SK-N-SH treated with all-trans-retinoic acid at 6 μM for 48 hours (cell line): ENCODE data around the gene RNF166.

Experiments
- ATAC-seq: fragments of 200-7000 bp; cut with Tn5 transposase; 3 replicates; pipeline ENCODE4 v1.9.1; 2020; ENCODE audit warnings: mild to moderate bottlenecking, moderate library complexity
- ARNTL ChIP-seq: fragments of 450-650 bp; formaldehyde crosslinking; IDR thresholded peaks from 2 replicates; pipeline ENCODE4 v1.5.0; 2020; ENCODE audit warnings: low read depth, mild to moderate bottlenecking, moderate library complexity, borderline replicate concordance
- BACH2 ChIP-seq: fragments of 250-450 bp; sonication (Bioruptor Pico); IDR thresholded peaks from 2 replicates; pipeline ENCODE4 v1.9.0; 2021; ENCODE audit warnings: mild to moderate bottlenecking, borderline replicate concordance
- CSDC2 ChIP-seq: fragments of 250-450 bp; sonication (Bioruptor Pico); IDR thresholded peaks from 2 replicates; pipeline ENCODE4 v1.5.0; 2020; ENCODE audit warnings: mild to moderate bottlenecking, moderate library complexity
- ESRRG ChIP-seq: fragments of 250-450 bp; sonication (Bioruptor Pico); IDR thresholded peaks from 2 replicates; pipeline ENCODE4 v1.6.1; 2021; ENCODE audit warnings: mild to moderate bottlenecking
- ISL1 ChIP-seq: fragments of 250-450 bp; sonication (Bioruptor Pico); IDR thresholded peaks from 2 replicates; pipeline ENCODE4 v2.1.2; 2022; ENCODE audit warnings: mild to moderate bottlenecking, moderate library complexity
- OSR1 ChIP-seq: fragments of 250-450 bp; sonication (Bioruptor Pico); IDR thresholded peaks from 2 replicates; pipeline ENCODE4 v1.8.0; 2022; ENCODE audit warnings: moderate library complexity, mild to moderate bottlenecking, inconsistent platforms
- PATZ1 ChIP-seq: fragments of 250-450 bp; sonication (Bioruptor Pico); IDR thresholded peaks from 2 replicates; pipeline ENCODE4 v1.8.0; 2020; ENCODE audit warnings: mild to moderate bottlenecking, moderate library complexity, borderline replicate concordance
- POU6F1 ChIP-seq: fragments of 250-450 bp; sonication (Bioruptor Pico); IDR thresholded peaks from 2 replicates; pipeline ENCODE4 v1.8.0; 2021; ENCODE audit warnings: low read depth, mild to moderate bottlenecking, moderate library complexity, borderline replicate concordance
- PPARA ChIP-seq: fragments of 250-450 bp; sonication (Bioruptor Pico); IDR thresholded peaks from 2 replicates; pipeline ENCODE4 v1.5.0; 2020; ENCODE audit warnings: mild to moderate bottlenecking, borderline replicate concordance
- RARB ChIP-seq: fragments of 250-450 bp; sonication (Bioruptor Pico); IDR thresholded peaks from 2 replicates; pipeline ENCODE4 v1.8.0; 2021; ENCODE audit warnings: mild to moderate bottlenecking, moderate library complexity
- SNAI2 ChIP-seq: fragments of 250-450 bp; sonication (Bioruptor Pico); IDR thresholded peaks from 2 replicates; pipeline ENCODE4 v1.5.0; 2020; ENCODE audit warnings: mild to moderate bottlenecking, moderate library complexity
- TCF4 ChIP-seq: fragments of 250-450 bp; sonication (Bioruptor Pico); IDR thresholded peaks from 2 replicates; pipeline ENCODE4 v1.8.0; 2021; ENCODE audit warnings: mild to moderate bottlenecking, moderate library complexity, borderline replicate concordance
- TOX ChIP-seq: fragments of 250-450 bp; sonication (Bioruptor Pico); IDR thresholded peaks from 2 replicates; pipeline ENCODE4 v1.8.0; 2021; ENCODE audit warnings: mild to moderate bottlenecking, moderate library complexity, borderline replicate concordance
- ZC3H10 ChIP-seq: fragments of 250-450 bp; sonication (Bioruptor Pico); IDR thresholded peaks from 2 replicates; pipeline ENCODE4 v1.5.1; 2021; ENCODE audit warnings: mild to moderate bottlenecking, moderate library complexity
- ZFP3 ChIP-seq: fragments of 250-450 bp; sonication (Bioruptor Pico); IDR thresholded peaks from 2 replicates; pipeline ENCODE4 v1.5.0; 2020; ENCODE audit warnings: mild to moderate bottlenecking, moderate library complexity
- ZFP30 ChIP-seq: fragments of 450-650 bp; formaldehyde crosslinking; IDR thresholded peaks from 2 replicates; pipeline ENCODE4 v1.5.0; 2022; ENCODE audit warnings: mild to moderate bottlenecking, moderate library complexity
- ZNF70 ChIP-seq: fragments of 450-650 bp; formaldehyde crosslinking; IDR thresholded peaks from 2 replicates; pipeline ENCODE4 v1.5.0; 2020; ENCODE audit warnings: mild to moderate bottlenecking, moderate library complexity
- ZNF8 ChIP-seq: fragments of 450-650 bp; formaldehyde crosslinking; IDR thresholded peaks from 2 replicates; pipeline ENCODE4 v1.5.0; 2020; ENCODE audit warnings: mild to moderate bottlenecking, moderate library complexity
- TF ChIP-seq, protein P1 (sequence below): fragments of 250-450 bp; sonication (Bioruptor Pico); IDR thresholded peaks from 2 replicates; pipeline ENCODE4 v1.5.1; 2021; ENCODE audit warnings: mild to moderate bottlenecking, moderate library complexity
- TF ChIP-seq, protein P2 (sequence below): fragments of 250-450 bp; sonication (Bioruptor Pico); IDR thresholded peaks from 2 replicates; pipeline ENCODE4 v1.5.0; 2020; ENCODE audit warnings: mild to moderate bottlenecking, moderate library complexity
- TF ChIP-seq, protein P3 (sequence below): fragments of 250-450 bp; sonication (Bioruptor Pico); IDR thresholded peaks from 2 replicates; pipeline ENCODE4 v1.5.1; 2020; ENCODE audit warnings: low read depth, mild to moderate bottlenecking, moderate library complexity

RNF166 gene

DNA sequence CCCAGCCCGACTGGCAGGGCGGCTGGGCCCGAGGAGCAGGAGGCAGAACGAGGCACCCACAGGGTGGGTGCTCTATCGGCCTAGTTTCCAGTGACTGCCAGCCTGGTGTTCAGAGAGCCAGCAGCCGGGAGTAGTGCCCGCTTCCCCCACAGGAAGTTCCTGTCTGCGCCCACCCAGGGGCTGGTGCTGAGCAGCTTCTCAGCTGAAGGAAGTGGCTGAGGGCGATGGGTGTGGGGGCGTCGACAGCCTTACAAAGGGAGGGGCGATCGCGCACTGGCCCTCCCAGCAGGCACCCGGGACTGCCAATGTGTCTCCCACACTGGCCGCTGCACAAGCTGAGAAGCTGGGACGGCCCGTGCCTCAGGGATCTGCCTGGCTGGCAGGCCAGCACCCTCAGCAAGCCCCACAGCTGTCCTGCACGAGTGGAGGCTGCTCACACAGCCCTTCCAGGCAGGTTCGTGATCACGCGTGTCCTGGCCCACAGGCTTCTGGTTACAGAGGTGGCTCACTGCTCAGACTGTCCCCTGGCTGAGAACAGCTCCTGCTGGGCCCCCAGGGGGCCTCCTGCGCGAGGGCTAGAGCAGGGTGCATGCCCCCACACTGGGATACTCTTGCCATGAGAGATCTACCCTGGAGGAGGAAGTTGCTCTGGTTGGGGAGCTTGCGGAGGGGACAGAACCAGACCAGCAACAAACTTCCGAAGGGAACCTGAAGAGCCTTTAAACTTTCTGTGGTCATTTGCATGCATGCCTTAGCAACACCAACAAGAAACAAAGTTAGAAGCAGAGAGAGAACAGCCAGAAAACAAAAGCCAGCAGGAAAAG, 2.5 kb downstream of the RNF166 start:
- no peak for ATAC-seq
- TF ChIP-seq PPARA (CRISPR knock-in tag) = no peak
- no peak for TF ChIP-seq ZFP30 (CRISPR knock-in tag)
- TF ChIP-seq TCF4 (CRISPR knock-in tag) = no peak
- no peak for TF ChIP-seq ESRRG (CRISPR knock-in tag)
- no peak for TF ChIP-seq OSR1 (CRISPR knock-in tag)
- TF ChIP-seq ISL1 (CRISPR knock-in tag) = no peak
- TF ChIP-seq, protein P1, sequence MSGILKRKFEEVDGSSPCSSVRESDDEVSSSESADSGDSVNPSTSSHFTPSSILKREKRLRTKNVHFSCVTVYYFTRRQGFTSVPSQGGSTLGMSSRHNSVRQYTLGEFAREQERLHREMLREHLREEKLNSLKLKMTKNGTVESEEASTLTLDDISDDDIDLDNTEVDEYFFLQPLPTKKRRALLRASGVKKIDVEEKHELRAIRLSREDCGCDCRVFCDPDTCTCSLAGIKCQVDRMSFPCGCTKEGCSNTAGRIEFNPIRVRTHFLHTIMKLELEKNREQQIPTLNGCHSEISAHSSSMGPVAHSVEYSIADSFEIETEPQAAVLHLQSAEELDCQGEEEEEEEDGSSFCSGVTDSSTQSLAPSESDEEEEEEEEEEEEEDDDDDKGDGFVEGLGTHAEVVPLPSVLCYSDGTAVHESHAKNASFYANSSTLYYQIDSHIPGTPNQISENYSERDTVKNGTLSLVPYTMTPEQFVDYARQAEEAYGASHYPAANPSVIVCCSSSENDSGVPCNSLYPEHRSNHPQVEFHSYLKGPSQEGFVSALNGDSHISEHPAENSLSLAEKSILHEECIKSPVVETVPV (CRISPR knock-in tag) = no peak
- no peak for TF ChIP-seq ZNF8 (CRISPR knock-in tag)
- TF ChIP-seq ZNF70 (CRISPR knock-in tag) = no peak
- TF ChIP-seq ARNTL (CRISPR knock-in tag) = no peak
- no peak for TF ChIP-seq SNAI2 (CRISPR knock-in tag)
- TF ChIP-seq, protein P2, sequence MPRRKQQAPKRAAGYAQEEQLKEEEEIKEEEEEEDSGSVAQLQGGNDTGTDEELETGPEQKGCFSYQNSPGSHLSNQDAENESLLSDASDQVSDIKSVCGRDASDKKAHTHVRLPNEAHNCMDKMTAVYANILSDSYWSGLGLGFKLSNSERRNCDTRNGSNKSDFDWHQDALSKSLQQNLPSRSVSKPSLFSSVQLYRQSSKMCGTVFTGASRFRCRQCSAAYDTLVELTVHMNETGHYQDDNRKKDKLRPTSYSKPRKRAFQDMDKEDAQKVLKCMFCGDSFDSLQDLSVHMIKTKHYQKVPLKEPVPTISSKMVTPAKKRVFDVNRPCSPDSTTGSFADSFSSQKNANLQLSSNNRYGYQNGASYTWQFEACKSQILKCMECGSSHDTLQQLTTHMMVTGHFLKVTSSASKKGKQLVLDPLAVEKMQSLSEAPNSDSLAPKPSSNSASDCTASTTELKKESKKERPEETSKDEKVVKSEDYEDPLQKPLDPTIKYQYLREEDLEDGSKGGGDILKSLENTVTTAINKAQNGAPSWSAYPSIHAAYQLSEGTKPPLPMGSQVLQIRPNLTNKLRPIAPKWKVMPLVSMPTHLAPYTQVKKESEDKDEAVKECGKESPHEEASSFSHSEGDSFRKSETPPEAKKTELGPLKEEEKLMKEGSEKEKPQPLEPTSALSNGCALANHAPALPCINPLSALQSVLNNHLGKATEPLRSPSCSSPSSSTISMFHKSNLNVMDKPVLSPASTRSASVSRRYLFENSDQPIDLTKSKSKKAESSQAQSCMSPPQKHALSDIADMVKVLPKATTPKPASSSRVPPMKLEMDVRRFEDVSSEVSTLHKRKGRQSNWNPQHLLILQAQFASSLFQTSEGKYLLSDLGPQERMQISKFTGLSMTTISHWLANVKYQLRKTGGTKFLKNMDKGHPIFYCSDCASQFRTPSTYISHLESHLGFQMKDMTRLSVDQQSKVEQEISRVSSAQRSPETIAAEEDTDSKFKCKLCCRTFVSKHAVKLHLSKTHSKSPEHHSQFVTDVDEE (CRISPR knock-in tag) = no peak
- no peak for TF ChIP-seq POU6F1 (CRISPR knock-in tag)
- TF ChIP-seq ZC3H10 (CRISPR knock-in tag) = no peak
- TF ChIP-seq ZFP3 (CRISPR knock-in tag) = no peak
- TF ChIP-seq CSDC2 (CRISPR knock-in tag) = no peak
- TF ChIP-seq, all 23 proteins: peak for 0

DNA sequence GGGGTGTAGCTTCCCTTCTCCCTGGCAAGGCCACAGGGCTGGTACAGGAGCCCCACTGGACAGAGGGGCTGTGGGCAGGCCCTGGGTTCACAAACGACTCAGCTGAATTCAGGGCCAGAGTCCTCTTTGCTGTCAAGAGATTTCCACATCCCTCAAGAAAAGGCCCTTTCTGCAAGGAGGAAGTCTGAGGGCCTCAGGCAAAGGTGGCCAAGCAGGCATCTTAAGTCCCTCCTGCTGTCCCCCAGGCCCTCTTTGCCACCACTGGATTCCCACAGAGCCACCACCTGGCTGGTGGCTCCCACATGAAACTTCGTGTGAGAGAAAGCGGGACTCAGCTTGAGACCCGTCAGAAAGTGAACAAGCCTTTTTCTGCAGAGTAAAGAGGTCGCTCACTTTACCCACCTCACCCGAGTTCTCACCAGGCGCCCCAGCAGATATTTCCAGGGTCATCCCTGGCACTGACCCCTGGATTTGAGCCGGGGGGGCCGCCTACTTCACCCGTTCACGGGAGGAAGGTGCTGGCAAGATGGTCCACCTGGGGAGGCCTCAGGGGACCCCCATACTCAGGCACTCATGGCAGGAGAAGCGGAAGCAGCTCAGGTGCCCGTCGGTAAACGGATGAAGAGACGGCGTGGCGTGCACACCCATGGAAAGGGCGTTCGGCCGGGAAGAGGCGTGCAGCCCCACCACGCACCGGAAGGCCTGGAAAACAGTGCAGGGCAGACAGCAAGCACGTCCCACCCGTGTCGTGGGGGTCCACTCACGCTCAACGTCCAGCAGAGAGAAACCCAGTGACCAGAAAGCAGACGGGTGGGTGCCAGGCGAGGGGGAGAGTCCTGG, 3.6 kb downstream of the RNF166 start:
- no peak for ATAC-seq
- no peak for TF ChIP-seq ZNF8 (CRISPR knock-in tag)
- TF ChIP-seq ZC3H10 (CRISPR knock-in tag) = no peak
- no peak for TF ChIP-seq ZFP3 (CRISPR knock-in tag)
- TF ChIP-seq RARB (CRISPR knock-in tag) = no peak
- no peak for TF ChIP-seq OSR1 (CRISPR knock-in tag)
- TF ChIP-seq PATZ1 (CRISPR knock-in tag) = no peak
- TF ChIP-seq, protein P3, sequence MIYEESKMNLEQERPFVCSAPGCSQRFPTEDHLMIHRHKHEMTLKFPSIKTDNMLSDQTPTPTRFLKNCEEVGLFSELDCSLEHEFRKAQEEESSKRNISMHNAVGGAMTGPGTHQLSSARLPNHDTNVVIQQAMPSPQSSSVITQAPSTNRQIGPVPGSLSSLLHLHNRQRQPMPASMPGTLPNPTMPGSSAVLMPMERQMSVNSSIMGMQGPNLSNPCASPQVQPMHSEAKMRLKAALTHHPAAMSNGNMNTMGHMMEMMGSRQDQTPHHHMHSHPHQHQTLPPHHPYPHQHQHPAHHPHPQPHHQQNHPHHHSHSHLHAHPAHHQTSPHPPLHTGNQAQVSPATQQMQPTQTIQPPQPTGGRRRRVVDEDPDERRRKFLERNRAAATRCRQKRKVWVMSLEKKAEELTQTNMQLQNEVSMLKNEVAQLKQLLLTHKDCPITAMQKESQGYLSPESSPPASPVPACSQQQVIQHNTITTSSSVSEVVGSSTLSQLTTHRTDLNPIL (CRISPR knock-in tag) = no peak
- no peak for TF ChIP-seq ISL1 (CRISPR knock-in tag)
- TF ChIP-seq, protein P2 (CRISPR knock-in tag) = no peak
- no peak for TF ChIP-seq TOX (CRISPR knock-in tag)
- no peak for TF ChIP-seq PPARA (CRISPR knock-in tag)
- no peak for TF ChIP-seq ESRRG (CRISPR knock-in tag)
- TF ChIP-seq TCF4 (CRISPR knock-in tag) = no peak
- TF ChIP-seq BACH2 (CRISPR knock-in tag) = no peak
- no peak for TF ChIP-seq ARNTL (CRISPR knock-in tag)
- TF ChIP-seq POU6F1 (CRISPR knock-in tag) = no peak
- TF ChIP-seq, all 23 proteins: peak for 0
